HG03097 (cell line): ENCODE results near the gene PHACTR3.
"Not testable (repeated sequence)": the region's sequence is repeated elsewhere in the genome, so short reads cannot be mapped to it uniquely, and the experiment has no call there.

Source experiments
- ATAC-seq: cut with Tn5 transposase; IDR thresholded peaks from one replicate; pipeline ENCODE4 v1.9.1; 2021; ENCODE audit not compliant: unreplicated experiment, low FRiP score

PHACTR3 gene

DNA sequence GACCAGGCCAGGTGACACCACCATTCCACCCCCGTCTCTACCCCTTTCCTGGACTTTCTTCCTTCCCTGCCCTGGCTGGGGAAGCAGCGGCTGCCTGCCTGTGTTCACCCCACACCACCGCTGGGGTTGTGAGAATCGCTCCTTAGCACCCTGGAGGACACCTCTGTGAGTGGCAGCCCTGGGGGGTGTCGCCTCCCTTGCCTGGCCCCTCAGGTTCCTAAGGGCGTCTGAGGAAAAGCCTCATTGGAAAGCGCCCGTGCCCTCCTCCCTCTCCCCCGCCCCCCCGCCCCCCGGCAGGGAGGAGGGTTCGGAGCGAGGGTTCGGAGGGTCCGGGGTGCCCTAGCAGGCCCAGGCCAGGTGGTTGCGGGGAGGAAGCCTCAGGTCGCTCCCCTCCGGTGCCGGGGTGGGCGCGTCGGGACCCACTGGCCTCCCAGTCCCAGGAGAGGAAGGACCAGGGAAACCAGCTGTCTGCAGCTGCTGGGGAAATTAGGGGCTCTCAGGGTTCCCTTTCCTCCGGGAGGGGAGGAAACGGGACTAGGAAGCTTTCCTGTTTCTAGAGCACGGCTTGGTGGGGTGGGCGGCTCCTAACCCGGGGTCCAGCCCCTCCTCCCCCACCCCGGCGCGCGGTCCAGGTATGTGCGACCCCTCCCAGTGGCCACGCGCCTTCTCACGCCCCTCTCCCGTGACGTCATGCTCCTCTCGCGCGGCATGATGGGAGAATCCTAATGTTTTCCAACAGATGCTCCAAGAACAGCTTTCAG lies at the start of gene PHACTR3:
Gene PHACTR3, plus strand, starts transcription at position 760 of the 761 bp plus-strand sequence. CDS start 475 bp downstream, outside the sequence.
- no peak for ATAC-seq

DNA sequence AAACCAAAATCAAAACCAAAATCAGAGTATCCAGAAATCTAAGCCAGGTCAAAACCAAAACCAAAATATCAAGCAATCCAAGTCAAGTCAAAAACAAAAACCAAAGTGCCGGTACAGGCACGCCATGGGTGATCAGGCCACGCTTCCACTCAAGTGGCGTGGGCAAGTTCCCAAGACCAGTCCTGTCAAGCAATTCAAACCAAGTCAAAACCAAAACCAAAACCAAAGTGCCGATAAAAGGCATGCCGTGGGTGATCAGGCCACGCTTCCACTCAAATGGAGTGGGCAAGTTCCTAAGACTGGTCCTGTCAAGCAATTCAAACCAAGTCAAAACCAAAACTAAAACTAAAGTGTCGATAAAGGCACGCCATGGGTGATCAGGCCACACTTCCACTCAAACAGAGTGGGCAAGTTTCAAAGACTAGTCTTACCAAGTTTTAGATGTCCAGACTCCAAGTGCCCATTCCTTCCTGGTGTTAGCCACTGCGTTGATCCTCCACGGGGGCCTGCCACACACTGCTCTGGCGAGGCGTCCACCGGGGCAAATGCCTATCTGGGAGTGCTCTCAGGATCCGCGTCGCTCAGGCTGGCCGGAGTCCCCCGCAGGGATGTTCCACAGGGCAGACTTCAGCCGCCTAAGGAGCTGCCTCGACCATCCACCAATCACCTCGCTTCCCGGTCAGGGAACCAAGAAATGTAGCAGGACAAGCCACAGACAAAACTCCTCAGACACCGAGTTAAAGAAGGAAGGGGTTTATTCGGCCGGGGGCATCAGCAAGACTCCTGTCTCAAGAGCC lies 46.4 kb upstream of the PHACTR3 start:
- ATAC-seq, result not testable (repeated sequence)

DNA sequence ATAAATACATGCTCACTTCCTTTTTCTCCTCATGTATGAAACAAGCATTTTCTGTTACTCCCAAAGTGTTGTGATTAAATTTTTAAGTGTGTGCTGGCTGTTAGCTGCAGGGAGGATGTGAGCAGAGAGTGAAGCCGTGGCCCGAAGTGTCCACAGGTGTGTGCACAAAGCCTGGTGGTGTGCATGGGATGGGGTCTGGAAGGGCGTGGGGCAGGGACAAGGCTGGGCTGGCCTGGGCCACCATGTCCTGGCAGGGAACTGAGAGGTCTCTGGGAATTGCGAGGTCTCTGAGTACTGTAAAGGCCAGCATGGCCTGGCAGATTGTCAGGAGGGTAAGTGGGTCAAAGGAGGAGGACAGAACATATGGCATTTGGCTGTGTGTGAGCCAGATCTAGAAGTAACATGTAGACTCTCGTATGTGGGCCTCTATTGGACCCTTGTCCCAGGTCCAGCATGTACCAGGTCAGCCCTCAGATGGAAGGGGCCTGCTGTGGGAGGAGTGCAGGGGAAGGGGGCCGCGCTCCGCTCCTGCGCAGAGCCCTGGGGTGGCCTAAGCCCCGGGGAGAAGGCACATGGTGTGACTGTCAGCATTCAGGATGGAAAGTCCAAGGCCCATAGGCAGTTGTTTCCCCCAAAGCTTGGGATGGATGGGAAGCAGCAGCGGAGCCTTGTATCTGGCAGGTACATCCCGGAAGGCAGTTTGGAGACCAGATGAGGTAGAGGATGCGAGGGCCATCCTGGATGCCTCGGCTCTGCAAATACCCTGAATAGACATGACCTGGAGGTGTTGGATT lies 45.1 kb upstream of the PHACTR3 start:
- ATAC-seq, result no peak

DNA sequence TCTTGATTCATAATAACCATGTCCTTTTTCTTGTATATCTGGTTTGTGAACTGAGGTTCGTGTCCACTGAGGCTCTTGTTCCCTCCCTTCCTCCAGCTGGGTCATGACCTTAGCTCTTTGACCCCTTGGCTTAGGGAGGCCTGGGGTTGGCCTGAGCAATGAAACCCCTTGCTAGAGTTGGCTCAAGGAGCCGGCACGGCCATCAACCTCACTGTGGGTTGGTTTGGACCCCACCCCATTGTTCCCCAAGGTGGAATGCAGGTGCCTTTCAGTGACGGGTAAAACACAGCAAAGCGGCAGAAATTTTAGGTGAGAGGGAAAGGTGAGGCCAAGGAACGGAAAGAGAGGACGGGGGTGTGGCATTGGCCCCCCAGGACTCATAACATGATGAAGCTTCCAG lies 44.5 kb upstream of the PHACTR3 start:
- no peak for ATAC-seq

DNA sequence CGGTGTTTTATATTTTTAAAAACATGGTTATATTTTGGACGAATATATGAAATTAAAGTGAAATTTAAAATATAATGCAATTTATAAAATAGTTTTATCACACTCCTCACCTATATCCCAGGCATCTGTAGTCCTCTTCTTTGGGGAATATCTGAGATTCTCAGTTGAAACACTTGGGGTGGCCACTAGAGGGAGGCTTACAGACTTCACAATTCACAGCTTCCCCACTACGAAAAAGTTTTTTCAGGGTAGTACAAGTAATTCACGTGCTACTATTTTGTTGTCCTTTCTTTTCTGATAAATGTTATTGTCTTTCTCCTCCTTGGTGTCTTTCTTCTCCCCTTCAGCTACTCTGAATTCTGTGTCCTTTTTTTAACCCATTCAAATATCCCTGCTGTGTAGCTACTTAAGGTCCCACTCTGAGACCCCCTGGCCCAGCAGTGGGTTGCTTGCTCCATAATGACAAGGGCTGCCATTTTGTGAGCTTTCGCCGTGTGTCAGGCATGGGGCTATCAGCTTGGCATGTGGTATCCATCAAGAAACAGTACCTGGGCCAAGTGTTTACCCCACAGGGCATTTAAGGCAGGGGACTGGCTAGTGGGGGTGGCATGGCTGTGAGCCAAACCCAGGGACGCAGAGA lies 43.6 kb upstream of the PHACTR3 start:
- no peak for ATAC-seq

DNA sequence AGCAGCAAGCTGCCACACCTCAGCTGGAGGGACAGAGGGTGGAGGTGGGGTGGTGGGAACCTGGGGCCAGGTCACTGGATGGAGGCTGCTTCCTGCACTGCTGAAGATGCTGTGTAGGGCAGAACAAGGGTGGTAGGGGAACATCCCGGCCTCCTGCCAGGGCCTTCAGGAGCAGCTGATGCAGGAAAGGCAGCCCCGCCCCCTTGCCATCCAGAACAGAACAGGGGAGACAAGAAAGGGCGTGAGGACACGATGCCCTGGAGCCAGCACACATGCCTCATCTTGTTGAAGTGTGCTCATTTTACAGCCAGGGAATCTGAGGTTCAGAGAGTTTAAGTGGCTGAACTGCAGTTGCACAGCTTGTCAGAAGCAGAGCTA lies 43.1 kb upstream of the PHACTR3 start:
- no peak for ATAC-seq

DNA sequence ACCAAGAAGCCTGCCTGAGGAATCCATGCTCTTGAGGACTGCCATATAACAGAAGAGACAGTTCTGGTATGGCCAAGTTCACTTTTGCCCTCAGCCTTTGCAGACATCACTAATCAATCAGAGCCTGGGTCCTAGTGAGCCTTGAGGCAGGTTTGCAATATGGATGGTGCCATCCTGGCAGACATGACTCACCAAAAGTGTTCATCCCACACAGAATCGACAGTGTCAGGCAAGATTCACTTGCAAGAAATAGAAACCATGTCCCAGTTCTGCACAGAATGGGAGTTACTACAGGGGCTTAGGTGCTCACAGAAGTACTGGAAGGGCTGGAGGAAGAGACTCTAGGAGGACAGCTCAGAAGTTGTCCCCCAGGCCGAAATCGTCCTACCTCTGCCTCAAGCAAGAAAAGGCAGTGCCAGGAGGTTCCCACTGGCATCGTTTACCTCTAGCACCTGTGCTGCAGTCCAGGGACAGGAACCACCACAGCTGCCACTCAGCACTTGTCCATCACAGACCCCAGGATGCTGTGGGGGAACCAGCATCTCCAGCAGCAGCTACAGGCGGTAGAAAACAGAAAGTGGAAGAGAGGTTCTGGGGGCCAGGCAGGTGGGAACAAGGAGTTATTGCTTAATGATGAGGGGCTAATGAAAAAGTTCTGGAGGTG lies 42.6 kb upstream of the PHACTR3 start:
- ATAC-seq, result no peak

DNA sequence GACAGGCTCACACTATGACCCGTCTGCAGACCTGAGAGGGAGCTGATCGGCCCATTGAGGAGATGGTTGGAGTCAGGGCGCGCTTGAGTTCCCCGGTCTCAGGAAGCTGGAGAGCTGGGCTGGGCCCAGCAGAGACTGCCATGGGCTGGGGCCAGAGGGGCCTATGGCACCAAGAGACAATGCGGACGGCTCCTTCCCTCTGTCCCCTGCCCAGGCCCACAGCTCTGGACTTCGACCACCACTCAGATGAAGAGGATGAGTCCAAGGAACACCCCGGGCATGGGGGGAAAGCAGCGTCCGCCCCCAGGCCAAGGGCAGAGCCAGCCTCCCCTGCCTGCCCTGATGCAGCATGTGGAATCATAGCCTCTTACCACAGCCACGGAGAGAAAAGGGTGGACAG lies 40.2 kb upstream of the PHACTR3 start:
- no peak for ATAC-seq

DNA sequence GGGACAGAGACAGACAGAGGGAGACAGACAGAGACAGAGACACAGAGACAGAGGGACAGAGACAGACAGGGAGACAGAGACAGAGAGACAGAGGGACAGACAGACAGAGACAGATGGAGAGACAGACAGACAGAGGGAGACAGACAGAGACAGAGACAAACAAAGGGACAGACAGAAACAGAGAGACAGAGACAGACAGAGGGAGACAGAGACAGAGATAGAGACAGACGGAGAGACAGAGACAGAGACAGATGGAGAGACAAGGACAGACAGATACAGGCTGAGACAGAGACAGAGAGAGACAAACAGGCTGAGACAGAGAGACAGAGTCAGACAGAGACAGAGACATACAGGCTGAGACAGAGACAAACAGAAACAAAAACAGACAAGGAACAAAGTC lies 39.4 kb upstream of the PHACTR3 start:
- no peak for ATAC-seq

DNA sequence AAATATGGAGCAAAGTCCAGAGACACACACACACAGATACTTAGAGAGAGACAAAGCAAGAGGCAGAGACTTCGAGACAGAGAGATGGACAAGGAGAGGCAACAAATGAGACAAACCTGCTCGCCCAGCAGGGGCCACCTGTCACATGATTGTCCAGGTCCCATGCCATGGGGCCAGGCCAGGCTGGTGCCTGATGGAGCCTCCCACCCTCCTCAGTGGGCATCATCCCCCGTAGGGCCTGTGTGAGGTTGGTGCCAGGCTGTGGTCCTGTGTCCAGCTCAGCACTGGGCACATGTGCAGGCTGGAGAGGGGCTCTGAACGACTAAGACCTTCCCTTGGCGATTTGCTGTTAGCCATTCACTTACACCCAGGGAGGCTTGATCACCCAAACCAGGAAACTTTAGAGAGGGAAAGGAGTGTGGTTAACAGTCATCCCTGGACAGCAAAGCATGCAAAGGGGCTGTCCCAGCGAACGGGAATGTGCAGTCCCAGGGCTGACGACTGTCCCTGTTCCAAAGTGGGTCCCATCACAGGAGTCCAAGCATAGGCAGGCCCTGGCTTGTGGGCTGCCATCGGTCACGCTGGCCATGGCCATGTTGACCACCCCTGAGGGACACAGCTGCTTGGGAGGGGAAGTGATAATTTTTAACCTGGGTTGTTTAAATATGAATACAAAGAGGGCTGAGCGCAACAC lies 38.4 kb upstream of the PHACTR3 start:
- no peak for ATAC-seq

DNA sequence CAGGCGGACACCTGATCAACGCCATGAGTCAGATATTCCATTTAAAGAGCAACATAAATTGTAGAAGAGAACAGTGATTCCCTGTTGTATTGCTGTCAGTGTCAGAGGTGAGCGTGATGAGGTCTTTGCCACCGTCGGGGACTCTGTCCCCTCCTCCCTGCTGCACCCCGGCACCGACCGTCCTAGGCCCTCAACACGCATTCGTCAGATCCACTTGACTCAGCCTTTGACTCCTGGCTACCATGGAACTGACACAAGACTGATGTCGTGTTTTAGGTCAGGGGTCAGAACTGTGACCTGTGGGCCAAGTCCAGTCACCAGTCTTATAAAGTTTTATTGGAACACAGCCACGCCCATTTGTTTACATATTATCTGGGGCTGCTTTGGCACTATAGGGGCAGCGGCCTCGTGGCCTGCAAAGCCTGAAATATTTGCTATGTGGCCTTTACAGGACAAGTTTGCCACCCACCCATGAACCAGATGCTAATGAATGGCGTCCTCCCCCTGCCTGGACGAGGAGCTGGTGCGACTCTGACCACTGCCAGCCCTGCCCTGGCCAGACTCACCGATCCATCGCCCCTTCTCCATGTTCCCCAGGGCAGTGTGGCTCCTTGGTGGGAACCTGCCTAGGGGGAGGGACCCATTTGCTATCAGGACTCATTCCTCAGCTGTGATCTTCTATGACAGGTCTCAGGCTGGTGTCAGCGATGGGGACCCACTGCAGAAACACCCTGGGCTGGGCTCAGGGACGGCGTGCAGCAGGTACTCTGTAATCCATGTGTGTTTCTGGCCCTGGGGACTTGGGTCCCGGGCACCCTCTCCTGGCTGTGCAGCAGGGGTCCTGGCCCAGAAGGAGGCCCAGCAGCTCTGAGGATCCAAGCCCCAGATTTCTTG lies 37.5 kb upstream of the PHACTR3 start:
- no peak for ATAC-seq

DNA sequence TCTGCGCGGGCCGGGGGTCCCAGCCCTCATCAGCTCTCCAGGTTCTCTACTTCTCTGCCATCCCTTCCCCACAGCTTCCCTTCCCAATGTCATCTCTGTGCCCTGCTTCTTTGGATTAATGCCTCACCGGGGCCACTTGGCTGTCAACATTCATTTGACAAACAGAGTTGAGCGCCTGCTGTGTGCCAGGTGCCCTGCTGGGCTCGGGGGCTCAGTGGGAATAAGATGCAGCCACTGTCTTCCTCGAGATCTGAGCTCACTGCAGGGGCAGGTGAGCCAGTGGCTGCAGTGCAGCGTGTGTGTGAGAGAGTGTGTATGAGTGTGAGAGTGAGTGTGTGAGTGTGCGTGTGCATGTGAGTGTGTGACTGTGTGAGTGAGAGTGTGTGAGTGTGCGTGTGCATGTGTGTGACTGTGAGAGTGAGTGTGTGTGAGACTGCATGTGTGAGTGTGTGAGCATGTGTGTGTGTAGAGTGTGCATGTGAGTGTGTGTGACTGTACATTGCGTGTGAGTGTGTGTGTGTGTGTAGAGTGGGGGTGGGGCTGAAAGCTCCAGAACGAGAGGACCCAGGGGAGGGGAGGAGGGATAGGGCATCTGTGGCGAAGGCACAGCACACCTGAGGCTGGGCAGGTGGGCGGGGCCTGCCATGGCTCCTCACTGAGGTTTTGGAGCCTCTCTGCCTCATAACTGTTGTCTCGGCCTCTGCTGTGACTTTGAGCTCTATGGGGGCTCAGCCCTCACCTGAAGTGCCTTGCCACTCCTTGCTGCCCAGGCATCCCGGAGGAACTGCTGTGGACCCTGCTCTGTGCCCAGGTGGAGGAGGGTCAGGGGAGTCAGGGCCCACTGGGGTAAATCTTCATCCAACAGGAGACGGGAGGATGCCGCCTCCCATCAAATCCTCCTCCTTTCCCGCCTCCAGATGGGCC lies 36.5 kb upstream of the PHACTR3 start:
- ATAC-seq, result no peak

DNA sequence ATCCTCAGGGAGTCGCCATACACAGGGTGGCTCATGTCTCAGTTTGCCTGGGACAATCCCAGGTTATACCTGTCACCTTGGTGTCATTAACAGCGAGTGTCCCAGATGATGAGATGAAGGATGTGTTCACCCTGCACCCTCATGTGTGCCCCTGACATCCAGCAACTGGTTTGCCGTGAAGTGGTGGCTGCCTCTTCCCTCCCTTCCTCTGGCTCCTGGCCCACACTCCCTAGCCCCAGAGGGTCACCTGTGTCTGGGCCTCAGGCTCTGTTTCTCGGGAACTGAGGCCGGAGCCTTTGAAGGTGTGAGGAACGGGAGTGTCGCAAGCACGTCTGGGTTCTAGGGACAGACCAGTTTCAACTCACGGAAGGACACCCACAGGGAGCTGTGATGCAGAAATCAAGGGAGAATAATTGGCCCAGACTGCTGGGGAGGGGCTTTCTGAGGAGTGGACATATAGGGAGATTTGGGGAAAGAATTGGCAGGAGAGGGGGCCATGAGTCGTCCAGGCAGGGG lies 35.8 kb upstream of the PHACTR3 start:
- ATAC-seq, result no peak

DNA sequence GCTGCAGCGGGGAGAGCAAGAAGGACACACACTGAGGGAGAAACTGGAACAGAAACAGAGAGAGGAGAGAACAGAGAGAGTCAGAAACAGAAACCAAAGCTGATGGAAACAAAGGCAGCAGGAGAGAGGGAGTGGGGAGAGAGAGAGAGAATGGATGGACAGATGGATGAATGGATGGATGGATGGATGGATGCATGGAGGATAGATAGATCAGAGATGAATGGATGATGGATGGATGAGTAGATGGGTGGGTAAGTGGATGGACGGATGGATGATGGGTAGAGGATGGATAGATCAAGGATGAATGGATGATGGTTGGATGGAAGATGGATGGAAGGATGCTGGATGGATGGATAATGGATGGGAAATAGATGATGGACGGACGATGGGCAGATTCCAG lies 35.0 kb upstream of the PHACTR3 start:
- no peak for ATAC-seq

DNA sequence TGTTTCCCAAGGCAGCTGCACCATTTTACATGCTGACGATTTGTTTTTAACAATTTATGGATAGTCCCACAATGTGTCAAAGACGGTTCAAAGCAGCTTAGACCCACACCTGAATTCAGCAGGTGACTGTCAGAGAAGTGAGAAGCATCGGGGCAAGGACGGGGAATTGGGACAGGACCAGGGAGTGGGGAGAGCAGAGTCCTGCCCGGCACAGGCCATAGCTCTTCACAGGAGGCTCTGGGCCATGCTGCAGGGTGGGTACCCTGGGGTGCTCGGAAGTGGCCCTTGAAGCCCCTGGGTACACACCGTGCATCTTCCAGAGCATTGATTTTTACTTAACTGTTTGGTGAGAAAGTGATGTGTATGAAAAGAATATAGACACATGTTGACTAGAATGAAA lies 33.2 kb upstream of the PHACTR3 start:
- no peak for ATAC-seq

DNA sequence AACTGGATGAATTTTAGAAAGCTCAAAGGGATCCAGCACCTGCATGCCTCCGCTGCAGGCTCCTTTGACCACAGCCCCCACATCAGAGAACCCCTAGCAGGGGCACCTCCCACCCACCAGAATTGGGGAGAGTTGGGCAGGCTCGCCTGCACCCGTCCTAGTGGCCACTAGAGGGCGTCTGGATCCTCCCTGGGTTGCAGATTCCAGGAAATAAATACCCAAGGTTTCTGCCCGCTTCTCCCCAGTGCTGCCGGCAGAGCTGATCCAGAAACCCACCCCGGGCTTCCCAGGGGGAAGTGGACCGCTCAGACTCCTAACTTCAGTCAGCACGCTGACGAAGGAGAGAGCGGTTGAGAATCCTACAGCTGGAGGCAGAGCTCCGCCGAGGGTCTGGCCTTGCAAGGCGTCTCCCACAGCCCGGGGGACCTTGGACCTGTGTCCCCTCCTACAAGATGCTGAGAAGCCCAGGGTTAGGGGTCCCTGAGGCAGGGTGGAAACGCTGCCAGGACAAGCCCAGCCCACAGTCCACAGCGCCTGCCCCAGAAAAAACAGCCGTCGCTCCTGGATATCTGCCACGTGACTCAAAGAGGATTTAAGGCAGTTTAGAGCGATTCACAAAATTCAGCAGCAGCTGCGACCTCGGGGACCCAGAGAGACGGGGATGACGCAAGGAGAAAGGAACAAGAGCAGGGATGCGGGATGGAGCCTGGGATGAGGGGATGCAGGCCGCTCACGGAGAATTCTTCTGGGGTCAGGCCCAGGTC lies 32.6 kb upstream of the PHACTR3 start:
- no peak for ATAC-seq

DNA sequence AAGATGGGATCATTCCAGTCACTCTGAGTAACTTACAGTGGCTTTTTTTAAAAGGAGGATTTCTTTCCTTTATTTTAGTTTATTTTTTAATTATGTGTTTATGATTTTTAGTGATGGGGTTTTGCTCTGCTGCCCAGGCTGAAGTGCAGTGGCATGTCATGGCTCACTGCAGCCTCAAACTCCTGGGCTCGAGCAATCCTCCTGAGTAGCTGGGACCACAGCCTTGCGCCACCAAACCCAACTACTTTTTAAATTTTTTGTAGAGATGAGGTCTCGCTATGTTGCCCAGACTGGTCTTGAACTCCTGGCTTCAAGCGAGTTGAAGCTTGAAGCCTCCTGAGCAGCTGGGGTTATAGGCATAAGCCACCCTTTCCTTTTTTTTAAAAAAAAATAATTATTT lies 31.8 kb upstream of the PHACTR3 start:
- ATAC-seq, result no peak
